Measurements from ENCODE around the gene ADARB2.
"Not testable (repeated sequence)": the region's sequence is repeated elsewhere in the genome, so short reads cannot be mapped to it uniquely, and the experiment has no call there.

The ADARB2 gene

GRCh38 chr10:1401071-1401965 is 336.0 kb downstream of the ADARB2 start:
- no peak for DNase-seq

DNA sequence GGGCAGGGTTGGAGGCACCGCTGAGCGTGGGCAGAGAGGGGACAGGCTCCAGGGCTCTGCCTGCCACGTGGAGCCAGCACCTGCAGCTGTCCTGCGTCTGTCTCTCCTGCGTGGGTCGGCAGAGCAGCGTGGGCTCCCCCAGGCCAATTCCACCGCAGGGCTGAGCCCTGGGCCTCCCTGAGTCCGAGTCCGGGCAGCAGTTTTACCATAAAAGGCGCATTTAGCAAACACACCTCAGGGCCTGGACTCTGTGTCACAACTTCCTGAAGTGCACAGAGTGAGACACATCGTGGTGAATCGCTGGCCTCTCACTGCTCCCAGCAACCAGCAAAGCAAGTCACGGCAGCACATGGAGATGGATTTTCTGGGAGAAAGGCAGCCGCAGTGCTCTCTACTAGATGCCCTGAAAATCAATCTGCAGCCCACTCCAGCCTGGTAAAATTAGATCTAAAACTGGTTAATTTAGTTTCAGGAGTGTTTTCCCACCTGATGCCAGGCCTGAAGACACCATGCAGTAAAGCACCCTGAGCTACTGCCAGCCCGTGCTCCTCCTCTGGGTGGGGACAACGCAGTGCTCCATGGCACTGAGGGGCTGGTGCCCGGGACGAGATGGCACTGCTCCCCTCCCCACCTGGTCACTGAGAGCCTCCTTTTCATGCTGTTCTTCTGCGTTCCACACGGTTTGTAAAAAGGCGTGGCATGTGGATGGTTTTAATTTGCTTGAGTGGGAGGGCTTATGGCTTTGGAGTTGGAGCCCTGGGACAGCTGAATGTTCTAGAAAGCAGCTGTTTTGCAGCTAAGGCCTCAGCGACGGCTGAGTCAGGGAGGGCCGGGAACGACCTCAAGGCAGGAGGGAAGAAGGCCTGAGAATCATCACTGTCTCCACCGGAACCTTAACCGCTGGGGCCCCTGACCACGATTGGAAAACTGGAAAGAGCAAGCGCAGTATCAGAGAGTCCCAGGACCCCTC is 336.9 kb downstream of the ADARB2 start:
- no peak for DNase-seq

DNA sequence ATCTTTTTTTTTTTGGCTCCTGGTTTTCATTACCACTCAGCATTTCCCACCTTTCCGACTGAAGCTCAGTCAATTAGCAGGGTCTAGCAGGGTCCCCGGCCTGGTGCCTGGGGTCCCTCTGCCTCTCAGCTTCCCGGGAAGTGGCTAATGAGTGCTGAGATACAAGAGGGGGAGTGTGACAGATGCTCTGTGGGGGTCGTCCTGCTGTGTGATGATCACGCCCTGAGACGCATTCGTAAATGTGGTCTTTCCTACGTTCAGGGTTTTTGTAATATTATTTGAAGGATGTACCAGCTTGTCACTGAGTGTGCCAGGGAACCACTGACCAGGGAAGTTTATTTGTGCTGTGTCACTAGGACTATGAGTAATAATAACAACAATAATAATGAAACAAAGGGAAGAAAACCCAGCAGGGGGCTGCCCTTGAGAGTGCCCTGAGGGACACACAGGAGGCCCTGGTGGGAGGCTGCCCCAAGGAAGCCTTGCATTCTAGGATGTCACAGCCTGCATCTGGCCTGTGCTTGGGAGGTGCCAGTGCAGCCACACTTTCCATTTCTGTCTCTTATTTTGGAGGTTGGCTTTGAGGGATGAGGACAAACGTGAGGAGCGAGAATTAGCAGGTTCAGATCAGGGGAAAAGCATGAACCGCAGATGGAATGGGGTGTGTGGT is 337.8 kb downstream of the ADARB2 start:
- no peak for DNase-seq

DNA sequence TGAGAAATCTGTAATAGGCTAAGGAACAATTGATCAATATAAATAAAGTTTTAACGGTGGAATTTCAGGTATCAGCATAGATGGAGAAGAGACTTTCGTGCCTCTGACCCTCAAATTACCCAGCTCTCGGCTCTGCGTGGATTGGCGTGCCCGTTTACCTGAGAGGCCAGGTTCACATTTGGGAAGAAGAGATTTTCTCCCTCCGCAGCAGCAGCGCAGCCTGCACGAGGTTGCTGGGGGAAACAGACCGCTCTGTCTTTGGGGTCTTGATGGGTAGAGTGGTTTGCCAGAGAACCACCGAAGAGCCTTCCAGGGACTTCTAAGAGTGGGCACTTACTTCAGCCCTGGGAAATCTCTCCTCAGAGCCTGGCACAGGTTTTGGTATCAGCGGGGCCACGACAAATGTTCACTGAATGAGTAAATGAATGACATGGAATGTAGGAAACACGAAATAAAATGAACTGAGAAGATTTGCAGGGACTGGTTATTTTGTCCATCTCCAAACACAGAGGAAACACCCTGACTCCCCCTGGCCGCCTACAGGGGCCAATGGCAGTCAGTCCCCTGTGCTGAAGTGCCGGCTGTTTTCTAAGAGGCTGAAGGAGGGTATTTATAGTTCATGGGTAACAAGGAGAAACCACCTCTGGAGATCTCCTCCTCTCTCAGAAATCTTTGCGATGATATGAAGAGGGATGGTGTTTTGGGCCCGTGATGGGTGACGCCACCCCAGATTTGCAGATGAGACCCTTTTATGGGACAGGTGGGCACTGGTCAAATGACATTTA is 338.5 kb downstream of the ADARB2 start:
- DNase-seq: no peak

DNA sequence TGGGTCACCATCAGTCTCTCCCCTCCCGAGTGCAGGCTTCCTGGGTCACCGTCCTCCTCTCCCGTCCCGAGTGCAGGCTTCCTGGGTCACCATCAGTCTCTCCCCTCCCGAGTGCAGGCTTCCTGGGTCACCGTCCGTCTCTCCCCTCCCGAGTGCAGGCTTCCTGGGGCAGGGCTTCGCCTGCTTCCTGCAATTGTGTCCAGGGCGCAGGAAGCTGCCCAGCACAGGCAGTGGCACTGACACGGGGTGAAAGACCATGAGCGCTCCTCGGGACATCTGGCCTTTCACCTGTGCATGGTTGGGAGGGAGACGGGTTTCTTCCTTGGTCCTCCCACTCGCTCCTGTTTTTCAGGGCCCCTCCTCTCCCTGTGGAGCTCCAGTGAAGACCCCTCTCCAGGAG is 339.2 kb downstream of the ADARB2 start:
- not testable (repeated sequence) for DNase-seq

- no peak for DNase-seq
These were observed 341.1 kb downstream of the ADARB2 start for GRCh38 chr10:1396297-1396635.

DNA sequence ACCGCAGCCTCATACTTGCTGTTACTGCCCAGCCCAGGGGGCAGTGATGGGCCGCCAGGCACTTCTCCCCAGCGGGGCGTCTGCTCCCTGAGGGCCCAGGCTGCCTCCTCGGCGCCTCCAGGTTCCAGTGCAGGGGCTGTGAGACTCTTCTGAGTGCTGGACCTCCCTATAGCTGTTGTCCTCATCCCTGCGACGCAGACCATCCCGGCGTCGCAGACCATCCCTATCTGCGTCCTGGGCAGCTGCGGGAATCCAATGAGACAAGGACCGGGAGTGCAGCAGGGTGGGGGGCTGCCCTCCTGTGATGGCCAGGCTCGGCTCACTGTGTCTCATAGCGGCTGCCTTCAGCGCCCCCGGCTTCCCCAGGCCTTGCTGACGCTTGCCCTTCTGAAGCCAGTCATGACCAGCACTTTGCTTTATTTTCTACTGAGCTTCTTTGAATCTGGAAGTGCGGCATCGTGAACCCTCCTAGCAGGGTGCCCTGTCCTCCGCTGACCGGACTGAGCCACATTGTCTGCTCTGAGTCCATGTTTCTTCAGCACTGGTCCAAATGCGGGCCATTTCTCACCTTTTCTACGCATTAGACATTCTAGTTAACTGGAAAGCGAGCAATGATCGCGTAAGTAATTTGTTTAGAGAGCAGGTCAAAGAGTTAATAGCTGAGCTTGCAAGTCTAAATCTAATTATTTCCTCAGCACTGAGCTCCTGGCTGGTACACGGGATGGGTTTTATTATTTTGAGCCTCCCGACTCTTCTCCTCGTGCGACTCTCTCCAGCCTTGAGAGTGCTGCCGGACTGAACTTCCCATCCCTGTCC is 341.6 kb downstream of the ADARB2 start:
- no peak for DNase-seq

DNA sequence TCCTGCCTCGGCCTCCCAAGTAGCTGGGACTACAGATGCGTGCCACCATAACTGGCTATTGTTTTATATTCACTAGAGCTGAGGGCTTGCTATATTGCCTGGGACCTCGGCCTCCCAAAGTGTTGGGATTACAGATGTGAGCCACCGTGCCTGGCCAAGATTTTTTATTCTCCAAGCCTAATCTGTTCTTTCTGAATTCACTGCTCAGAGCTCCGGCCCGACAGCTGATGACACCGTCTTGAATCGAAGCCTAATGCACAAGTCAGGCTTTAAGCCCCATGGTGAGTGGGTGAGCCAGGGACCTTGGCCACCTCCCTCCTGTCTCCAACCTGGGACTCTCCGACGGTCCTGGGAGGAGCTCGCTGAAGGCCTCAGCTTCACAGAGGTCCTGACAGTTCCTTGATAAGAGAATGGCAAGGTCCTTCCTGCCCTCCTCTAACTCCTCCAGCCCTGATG is 342.3 kb downstream of the ADARB2 start:
- no peak for DNase-seq

DNA sequence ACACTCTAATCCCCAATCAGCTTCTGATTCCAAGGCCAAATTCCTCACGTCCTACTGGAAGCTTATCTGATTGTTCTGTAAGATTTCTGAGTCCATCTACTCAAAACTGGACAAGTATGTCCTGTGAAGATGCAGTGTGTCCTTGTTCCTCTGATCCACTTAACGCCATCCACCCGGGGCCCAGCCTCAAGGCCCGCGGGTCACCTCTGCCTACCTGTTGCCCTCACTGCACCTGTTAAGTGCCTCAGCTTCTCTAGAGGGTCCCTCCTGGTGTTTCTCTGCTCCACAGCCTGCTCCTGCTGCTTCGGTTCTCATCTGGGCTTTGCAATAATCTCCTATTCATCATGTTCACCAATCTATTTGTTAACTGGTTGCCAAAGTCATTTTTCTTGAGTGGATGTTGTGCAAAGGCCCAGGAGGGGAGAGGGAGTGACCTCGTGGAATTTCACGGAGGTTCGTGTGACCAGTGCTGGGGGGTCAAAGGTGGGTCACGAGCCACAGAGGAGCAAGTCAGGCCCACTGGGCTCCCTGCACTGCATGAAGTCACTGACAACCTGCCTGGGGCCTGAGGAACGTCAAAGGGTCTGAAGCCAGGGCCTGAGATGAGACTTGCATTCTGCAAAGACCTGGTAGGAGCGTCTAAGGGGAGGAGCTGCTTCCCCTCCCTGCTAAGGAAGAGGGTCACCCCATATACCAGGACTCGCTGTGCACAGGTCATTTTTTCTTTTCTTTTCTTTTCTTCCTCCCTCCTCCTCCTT is 343.0 kb downstream of the ADARB2 start:
- DNase-seq: no peak

- DNase-seq: no peak
These were observed 343.8 kb downstream of the ADARB2 start for GRCh38 chr10:1393481-1393880.

- DNase-seq: no peak
These were observed 345.2 kb downstream of the ADARB2 start for GRCh38 chr10:1392127-1392526.

DNA sequence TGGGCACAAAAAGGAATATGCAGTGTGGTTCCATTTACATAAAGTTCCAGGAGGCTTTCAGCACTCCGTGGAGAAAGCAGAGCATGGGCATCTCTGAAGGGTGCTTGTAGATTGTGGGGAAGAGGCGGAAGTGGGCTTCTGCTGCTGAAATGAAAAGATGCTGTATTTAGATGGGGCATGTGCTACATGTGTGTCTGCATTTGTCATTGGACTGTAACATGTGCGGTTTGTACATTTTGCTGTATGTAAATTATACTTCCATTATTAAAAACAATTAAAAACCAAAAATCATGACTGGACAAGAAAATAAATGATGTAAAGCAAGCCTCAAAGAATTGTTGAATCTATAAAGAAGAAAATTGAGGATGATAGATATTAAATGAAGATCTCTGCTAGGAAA is 347.1 kb downstream of the ADARB2 start:
- DNase-seq: no peak

DNA sequence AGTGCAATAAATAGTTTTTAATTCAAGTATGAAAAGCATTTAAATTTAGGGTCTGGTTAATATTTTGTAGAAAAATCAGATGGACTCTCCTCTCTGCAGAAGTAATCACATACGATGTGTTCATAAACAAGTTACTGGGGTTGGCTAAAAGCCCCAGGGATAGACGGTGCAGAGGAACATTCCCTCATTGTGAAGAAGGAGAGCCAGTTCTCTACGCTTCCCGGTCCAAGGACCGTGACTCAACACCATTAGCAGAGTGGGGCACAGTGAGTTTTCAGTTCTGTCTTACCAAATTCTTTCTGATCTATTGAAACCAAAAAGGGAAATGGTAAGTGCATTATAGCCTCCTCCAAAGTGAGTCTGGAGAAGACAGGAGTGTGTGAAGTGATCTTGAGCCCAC is 353.3 kb downstream of the ADARB2 start:
- DNase-seq: no peak

- DNase-seq: no peak
These were observed 354.6 kb downstream of the ADARB2 start for GRCh38 chr10:1382711-1383110.

DNA sequence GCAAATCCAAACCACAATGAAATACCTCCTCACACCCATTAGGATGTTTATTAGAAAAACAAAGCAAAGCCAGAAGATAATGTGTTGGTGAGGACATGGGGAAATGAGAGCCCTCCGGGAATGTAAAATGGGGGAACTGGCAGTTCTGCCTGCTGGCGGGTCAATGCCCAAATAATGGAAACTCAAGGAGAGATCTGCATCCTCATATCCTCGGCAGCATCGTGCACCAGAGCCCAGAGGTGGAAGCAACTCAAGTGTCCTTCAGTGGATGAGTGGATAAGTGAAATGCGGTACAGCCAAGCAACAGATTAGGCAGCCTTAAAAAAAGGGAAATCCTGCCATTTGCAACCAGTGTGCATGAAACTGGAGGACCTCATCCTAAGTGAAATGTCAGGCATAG is 356.0 kb downstream of the ADARB2 start:
- no peak for DNase-seq

DNA sequence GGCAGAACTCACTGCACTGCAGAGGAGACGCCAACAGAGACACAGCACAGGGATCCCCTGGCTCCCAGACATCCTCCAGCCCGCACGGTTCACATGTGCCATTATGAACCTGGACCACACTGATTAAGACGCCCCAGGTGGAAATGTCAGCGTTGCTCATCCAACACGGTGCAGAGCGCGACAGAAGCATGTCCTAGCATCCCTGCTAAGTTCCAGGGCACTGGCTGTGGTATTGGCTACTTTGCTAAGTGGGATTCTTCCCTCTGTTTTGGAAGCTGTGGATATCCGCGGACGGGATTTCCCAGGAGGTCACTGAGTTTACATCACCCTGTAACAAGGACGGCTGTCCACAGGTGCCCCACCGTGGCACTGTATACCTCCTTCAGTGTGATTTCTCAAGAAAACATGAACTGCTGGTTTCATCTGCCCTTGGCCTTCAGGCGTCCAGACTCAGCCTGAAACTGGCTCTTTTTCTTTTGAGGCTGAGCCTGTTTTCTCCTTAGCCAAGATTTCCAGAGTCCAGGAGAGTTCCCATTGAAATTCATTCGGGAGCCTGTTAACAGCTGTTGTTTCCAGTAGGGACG is 357.1 kb downstream of the ADARB2 start:
- DNase-seq: no peak

GRCh38 chr10:1379601-1380000 is 357.7 kb downstream of the ADARB2 start:
- no peak for DNase-seq

- DNase-seq: no peak
These were observed 358.9 kb downstream of the ADARB2 start for GRCh38 chr10:1378473-1378872.

DNA sequence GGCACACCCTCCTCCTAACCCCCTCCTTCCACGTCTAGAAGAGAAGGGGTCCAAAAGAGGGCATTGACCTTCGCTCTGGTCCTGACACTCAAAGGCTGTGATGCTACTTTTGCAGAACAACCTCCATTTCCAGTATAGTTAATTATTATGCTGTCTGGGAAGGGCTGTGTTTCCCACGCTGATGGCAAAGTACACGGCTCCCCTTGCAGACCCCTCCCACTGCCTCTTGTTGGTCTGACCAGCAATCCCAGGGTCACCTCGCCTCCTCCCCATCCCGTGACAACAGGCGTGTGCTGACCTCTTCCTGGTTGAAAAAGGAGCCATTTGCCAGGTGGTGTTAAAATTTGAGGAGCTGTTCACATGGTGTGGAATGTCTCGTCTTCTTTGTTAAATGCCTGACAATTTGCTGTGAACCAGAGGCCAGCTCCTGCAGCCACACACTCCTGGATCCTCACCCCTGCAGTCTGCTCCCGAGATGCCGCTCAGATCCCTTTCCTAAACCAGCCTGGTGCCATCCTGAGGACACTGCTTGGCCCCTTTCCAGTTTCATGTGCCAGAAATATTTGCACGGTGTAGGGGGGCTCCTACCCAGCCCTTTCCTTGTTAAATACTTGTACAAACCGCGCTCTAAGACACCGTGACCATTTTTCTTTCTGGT is 359.5 kb downstream of the ADARB2 start:
- DNase-seq: no peak

GRCh38 chr10:1377231-1377630 is 360.1 kb downstream of the ADARB2 start:
- DNase-seq: no peak

Data from NCI-H2029 treated with DMSO at 0.1 percent for 48 hours (cell line).